ENCODE measurements around the gene ABCC9. TPM values are rescaled to one million over a fixed set of nuclear protein-coding genes. Genes with fewer than 3 reads are reported as not detected.
A peak's percentile ranks its signal among the peaks of the same experiment; 100 is the strongest.

Gene ABCC9
- total RNA-seq = 10 to 100 TPM; 12.5 to 41.6 (median 27.3) TPM

GRCh38 chr12:21940549-21941505 is at the start of gene ABCC9:
ABCC9 (minus strand) TSS chr12:21941426; CDS start chr12:21936674, 4,752 bp downstream.
- 2 to 4% methylated on average over 42 of the region's 42 CpGs for WGBS, 2 donors

GRCh38 chr12:21989819-21990412 is 48.7 kb upstream of the ABCC9 start:
- no peaks in the 10 kb centered on the region for H3K9me3 ChIP-seq
- 54% methylated on average over 5 of the region's 5 CpGs for WGBS, 2 donors
- no peak overlapping the region for H3K27ac ChIP-seq
- peak in 1 of 2 donors; percentile 22 for DNase-seq (ENCODE audit: low spot score in 2 of 2)
- no peaks in the 10 kb centered on the region for H3K4me1 ChIP-seq
- no peaks in the 10 kb centered on the region for H3K27me3 ChIP-seq
- TF ChIP-seq CTCF (IDR thresholded peaks at IDR 0.05) (peak; percentile 16 to 52 (median 34)), POLR2A (IDR thresholded peaks at IDR 0.05) (no peak), EP300 (IDR thresholded peaks at IDR 0.05) (no peak)
- no peaks in the 10 kb centered on the region for H3K36me3 ChIP-seq
- no peak overlapping the region for H3K4me3 ChIP-seq

More at GRCh38 chr12:21940549-21941505, at the start of gene ABCC9:
- Histone ChIP-seq H3K4me1 (peaks cover 0 to 21% (median 0%) of the 10 kb centered on the region in 4 donors), H3K27me3 (peaks cover 0 to 26% of the 10 kb centered on the region in 2 donors), H3K4me3 (peak within 1 kb of the TSS; percentile 34 to 54 (median 38)), H3K36me3 (no peaks in the 10 kb centered on the region), H3K9me3 (peaks cover 0 to 3% (median 0%) of the 10 kb centered on the region in 4 donors), H3K27ac (peak within 1 kb of the TSS in 3 of 4 donors; percentile 28 to 77 (median 60))
- TF ChIP-seq CTCF (IDR thresholded peaks at IDR 0.05) (no peak), EP300 (IDR thresholded peaks at IDR 0.05) (peak in 1 of 2 donors; percentile 44)
- DNase-seq (ENCODE audit: low spot score in 2 of 2) = peak; percentile 17 to 40

GRCh38 chr12:21988619-21989018 is 47.4 kb upstream of the ABCC9 start:
- no peak for DNase-seq (ENCODE audit: low spot score in 2 of 2)
- Histone ChIP-seq H3K4me1 (no peaks in the 10 kb centered on the region), H3K9me3 (no peaks in the 10 kb centered on the region), H3K27ac (no peak overlapping the region), H3K27me3 (no peaks in the 10 kb centered on the region), H3K4me3 (no peak overlapping the region), H3K36me3 (no peaks in the 10 kb centered on the region)
- TF ChIP-seq EP300 (IDR thresholded peaks at IDR 0.05) (no peak), CTCF (IDR thresholded peaks at IDR 0.05) (no peak), POLR2A (IDR thresholded peaks at IDR 0.05) (no peak)
- WGBS, 2 donors = 68 to 69% methylated on average over 1 of the region's 1 CpG

DNA sequence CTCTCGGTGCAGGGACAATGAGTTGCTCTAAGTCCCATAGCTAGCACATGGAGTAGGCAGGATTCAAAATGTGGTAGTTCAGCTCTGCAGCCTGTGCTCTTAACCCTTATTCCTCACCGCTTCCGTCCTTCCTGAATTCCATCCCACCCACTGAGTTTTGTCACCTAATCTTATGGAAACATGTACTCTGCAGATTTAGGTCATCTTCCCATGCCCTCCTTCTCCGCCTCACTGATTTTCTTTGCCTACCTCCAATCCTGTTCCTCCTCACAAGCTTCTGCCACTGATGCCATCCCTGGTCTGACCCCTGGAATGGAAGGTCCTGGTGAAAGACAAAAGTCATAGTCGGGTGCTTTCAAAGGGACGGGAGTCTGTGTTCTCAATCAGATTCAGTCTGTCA is 46.5 kb upstream of the ABCC9 start:
- Histone ChIP-seq H3K9me3 (no peaks in the 10 kb centered on the region), H3K4me3 (no peak overlapping the region), H3K27ac (no peak overlapping the region), H3K36me3 (no peaks in the 10 kb centered on the region), H3K27me3 (no peaks in the 10 kb centered on the region), H3K4me1 (no peaks in the 10 kb centered on the region)
- WGBS, 2 donors = 81 to 83% methylated on average over 6 of the region's 6 CpGs
- no peak for DNase-seq (ENCODE audit: low spot score in 2 of 2)
- TF ChIP-seq EP300 (IDR thresholded peaks at IDR 0.05) (no peak), POLR2A (IDR thresholded peaks at IDR 0.05) (no peak), CTCF (IDR thresholded peaks at IDR 0.05) (no peak)

- no peak for TF ChIP-seq EP300 (IDR thresholded peaks at IDR 0.05)
- no peak for TF ChIP-seq POLR2A (IDR thresholded peaks at IDR 0.05)
- no peak for TF ChIP-seq CTCF (IDR thresholded peaks at IDR 0.05)
- WGBS, 2 donors = 92 to 95% methylated on average over 2 of the region's 2 CpGs
- no peaks in the 10 kb centered on the region for H3K36me3 ChIP-seq
- no peaks in the 10 kb centered on the region for H3K9me3 ChIP-seq
- DNase-seq (ENCODE audit: low spot score in 2 of 2) = no peak
- no peaks in the 10 kb centered on the region for H3K27me3 ChIP-seq
- no peak overlapping the region for H3K27ac ChIP-seq
- no peak overlapping the region for H3K4me3 ChIP-seq
- H3K4me1 ChIP-seq = no peaks in the 10 kb centered on the region
Measured at GRCh38 chr12:21985155-21985554, 43.9 kb upstream of the ABCC9 start.
